ENCODE measurements around the gene LINC00305.

LINC00305 gene

DNA sequence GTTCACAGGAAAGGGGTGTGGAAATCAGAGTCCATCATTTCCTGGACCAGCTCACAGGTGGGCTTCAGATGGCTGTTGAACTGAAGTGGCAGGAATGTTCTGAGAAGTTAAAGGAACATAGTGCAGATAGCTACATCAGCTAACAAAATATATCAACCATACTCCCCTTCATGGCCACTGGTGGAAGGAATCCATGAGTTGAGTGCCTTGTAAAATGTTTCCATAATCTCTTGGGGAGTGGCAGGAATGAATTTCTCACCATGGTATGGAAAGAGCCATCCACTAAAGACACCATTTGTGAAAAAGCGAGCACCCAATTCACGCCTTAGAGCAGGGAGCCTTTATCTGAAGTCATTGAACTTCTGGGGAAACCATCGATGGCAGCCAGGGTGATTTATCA, at the start of gene LINC00305:
TSS of gene LINC00305 (minus strand) at position 101 of the 400 bp plus-strand sequence.
- in situ Hi-C loops (cut with MboI; ENCODE audit: low pct_unique_long_range_greater_than_20kb, low sequenced_read_pairs, unreplicated experiment), result no loop called here
- no peak for DNase-seq (ENCODE audit: low spot score)
- TF ChIP-seq, protein P1, sequence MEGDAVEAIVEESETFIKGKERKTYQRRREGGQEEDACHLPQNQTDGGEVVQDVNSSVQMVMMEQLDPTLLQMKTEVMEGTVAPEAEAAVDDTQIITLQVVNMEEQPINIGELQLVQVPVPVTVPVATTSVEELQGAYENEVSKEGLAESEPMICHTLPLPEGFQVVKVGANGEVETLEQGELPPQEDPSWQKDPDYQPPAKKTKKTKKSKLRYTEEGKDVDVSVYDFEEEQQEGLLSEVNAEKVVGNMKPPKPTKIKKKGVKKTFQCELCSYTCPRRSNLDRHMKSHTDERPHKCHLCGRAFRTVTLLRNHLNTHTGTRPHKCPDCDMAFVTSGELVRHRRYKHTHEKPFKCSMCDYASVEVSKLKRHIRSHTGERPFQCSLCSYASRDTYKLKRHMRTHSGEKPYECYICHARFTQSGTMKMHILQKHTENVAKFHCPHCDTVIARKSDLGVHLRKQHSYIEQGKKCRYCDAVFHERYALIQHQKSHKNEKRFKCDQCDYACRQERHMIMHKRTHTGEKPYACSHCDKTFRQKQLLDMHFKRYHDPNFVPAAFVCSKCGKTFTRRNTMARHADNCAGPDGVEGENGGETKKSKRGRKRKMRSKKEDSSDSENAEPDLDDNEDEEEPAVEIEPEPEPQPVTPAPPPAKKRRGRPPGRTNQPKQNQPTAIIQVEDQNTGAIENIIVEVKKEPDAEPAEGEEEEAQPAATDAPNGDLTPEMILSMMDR (IDR thresholded peaks at IDR 0.05; ENCODE audit: extremely low read depth, insufficient read depth, missing control alignments), result no peak

DNA sequence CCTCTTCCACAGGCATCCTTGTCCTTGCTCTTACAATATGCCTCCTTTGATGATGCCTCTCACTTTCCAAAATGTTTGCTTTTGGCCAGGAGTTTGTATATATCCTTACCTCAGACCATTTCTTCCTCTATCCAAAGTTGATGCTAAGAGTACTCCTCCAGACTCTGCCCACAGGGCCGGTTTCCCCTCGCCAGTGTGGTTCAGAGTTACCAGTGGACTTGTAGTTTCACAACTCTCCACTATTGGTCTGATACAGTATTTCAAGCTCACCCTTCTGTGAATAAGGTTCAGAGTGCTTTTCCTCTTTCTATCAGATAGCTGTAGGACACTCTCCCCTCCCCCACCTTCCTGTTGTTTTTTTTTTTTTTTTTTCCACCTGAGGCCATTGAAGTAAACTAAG, 42.2 kb upstream of the LINC00305 start:
- in situ Hi-C loops (cut with MboI; ENCODE audit: low pct_unique_long_range_greater_than_20kb, low sequenced_read_pairs, unreplicated experiment), result no loop called here
- no peak for DNase-seq (ENCODE audit: low spot score)

DNA sequence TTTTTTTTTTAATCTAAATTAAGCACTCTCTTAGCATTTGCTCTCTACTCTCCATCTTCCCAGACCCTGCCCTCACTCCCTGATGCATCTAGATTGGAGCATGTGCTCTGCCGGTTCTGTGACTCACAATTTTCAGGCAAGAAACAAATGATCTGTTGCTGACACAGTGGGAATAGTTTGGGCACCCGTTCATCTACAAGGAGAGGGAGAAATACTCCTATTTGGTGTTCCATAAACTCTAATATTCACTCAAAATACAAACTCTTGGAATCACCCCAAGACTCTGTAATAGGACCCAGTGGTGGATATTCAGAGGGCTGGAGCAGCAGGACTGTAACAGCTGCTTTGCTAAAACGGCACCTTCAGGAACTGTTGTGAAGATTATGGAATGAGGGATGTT, 37.1 kb upstream of the LINC00305 start:
- in situ Hi-C loops (cut with MboI; ENCODE audit: low pct_unique_long_range_greater_than_20kb, low sequenced_read_pairs, unreplicated experiment), result no loop called here
- no peak for DNase-seq (ENCODE audit: low spot score)
- TF ChIP-seq, protein P1 (IDR thresholded peaks at IDR 0.05; ENCODE audit: extremely low read depth, insufficient read depth, missing control alignments), result no peak

More for the DNA sequence above, 42.2 kb upstream of the LINC00305 start:
- TF ChIP-seq, protein P1 (IDR thresholded peaks at IDR 0.05; ENCODE audit: extremely low read depth, insufficient read depth, missing control alignments), result no peak

DNA sequence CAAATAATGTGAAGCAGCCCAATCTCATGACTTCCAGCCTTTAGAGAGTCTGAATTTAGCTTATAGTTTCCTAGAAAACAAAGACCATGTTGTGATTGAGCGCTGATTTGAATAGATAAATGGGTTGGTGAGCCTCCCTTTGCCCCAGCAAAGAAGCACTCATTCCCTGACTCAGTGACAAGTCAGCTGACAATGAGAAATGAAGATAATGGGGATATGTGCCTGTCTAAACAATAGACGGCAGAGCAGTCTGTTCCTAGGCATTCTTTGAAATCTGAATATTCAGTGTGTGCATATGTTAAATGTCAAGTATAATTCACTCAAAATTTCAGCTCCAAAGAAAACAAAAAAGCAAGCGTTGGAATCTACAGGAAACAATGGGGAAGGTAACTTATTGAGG, 34.8 kb upstream of the LINC00305 start:
- in situ Hi-C loops (cut with MboI; ENCODE audit: low pct_unique_long_range_greater_than_20kb, low sequenced_read_pairs, unreplicated experiment), result no loop called here

DNA sequence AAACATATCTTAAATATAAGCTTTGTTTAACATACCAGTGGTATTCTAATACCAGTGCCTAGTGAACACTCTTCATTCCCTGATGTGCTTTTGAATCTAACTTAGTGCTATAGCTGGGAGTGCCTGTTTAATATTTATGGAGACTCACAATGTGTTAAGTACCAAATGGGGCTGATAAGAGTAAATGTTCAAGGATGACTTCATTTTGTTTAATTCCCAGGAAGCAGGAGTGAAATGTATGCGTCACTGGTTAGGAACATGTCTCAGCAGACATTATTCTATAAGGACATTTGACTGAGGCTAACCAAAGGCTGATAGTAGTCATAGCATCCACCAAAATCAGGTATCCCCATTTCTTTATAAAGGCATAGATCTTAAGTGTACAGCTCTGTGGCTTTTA, 31.7 kb upstream of the LINC00305 start:
- no peak for DNase-seq (ENCODE audit: low spot score)
- TF ChIP-seq, protein P1 (IDR thresholded peaks at IDR 0.05; ENCODE audit: extremely low read depth, insufficient read depth, missing control alignments), result no peak
- in situ Hi-C loops (cut with MboI; ENCODE audit: low pct_unique_long_range_greater_than_20kb, low sequenced_read_pairs, unreplicated experiment), result no loop called here

More for the DNA sequence above, 34.8 kb upstream of the LINC00305 start:
- TF ChIP-seq, protein P1 (IDR thresholded peaks at IDR 0.05; ENCODE audit: extremely low read depth, insufficient read depth, missing control alignments), result no peak
- no peak for DNase-seq (ENCODE audit: low spot score)

DNA sequence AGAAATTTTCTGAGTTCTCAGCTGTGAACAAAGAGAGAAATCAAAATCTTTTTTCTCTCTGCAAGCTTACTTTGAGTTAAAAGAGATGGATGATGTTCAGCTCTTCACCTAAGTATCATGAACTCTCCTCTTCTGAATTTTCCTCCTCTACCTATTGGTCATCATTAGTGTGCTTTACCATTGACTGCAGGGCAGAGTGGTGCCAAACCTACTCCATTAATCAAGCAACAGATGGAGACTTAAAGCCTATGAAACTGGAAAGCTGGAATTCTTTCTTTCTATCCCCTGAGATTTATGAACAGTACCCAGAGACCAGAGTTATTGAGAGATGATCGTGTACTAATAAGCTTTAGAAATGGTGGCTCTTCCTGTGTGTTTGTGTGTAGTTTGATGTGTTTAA, 31.3 kb upstream of the LINC00305 start:
- in situ Hi-C loops (cut with MboI; ENCODE audit: low pct_unique_long_range_greater_than_20kb, low sequenced_read_pairs, unreplicated experiment), result no loop called here
- DNase-seq (ENCODE audit: low spot score), result no peak
- TF ChIP-seq, protein P1 (IDR thresholded peaks at IDR 0.05; ENCODE audit: extremely low read depth, insufficient read depth, missing control alignments), result no peak
